ENCODE measurements around the gene LPP. TPM values are rescaled to one million over a fixed set of nuclear protein-coding genes. Genes with fewer than 3 reads are reported as not detected.

The LPP gene
- total and polyA plus RNA-seq, 2 of the 4 experiments (the other 2 are of a cell fraction), result 16.0 to 130 TPM

DNA sequence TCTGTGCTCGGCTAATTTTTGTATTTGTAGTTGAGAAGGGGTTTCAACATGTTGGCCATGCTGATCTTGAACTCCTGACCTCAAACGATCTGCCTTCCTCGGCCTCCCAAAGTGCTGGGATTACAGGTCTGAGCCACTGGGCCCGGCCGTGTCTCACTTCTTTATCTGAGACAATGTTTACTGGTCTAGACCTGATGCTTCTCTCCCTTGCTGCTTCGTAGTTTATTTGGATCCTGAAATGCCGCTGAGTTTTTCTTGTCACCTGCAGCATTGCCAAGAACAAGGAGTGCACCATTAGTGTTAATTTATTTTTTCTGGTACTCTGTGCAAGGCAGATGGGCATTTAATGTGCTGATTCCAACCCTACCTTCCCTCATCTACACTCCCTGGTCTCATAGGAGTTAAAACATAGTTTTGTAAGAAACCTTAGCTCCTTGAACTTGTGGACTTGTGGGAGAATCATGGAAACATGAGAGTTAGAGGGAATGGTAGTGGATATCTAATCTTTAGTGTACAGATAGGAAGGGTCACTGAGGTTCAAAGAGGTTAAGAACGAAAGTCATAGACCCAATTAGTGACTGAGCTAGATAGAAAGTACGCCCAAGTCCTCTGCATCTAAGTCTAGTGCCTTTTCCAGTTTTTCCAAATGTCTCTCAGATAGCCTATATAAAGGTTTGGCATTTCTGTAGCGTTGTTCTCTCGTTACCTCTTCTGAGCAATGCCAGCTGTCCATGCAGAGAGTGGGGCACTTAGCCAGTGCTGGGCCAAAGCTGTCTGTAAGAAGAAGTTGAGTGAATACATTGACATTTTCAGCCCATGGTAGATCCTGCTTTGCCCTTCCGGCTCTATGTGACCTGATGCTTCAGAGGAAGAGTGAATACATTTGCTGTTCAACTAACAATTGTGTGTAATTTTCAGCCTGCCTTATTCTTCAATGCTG, 244.1 kb downstream of the LPP start:
- 0 out of 2 replicates have a peak, but pooled peaks cover 2% of the 10 kb centered on the region for H3K4me1 ChIP-seq (ENCODE audit: control insufficient read depth, insufficient read depth, low read length)
- H4K8ac ChIP-seq (ENCODE audit: low read depth in 2 of 2, low read length in 2 of 2), result no peak overlapping the region
- no peak overlapping the region for H3K4me3 ChIP-seq (ENCODE audit: insufficient read depth, low read depth, low read length)
- H3K27me3 ChIP-seq (ENCODE audit: control insufficient read depth, insufficient read depth, low read length), result no peaks in the 10 kb centered on the region
- no peaks in the 10 kb centered on the region for H3K9me3 ChIP-seq (ENCODE audit: control insufficient read depth, insufficient read depth, low read length)
- H2BK20ac ChIP-seq (ENCODE audit: low read depth, low read length), result no peak overlapping the region
- no peak overlapping the region for H2BK15ac ChIP-seq (ENCODE audit: low read depth, low read length)
- dilution Hi-C loops (cut with HindIII; ENCODE audit: low sequenced_read_pairs, unreplicated experiment) (no loop called here), intact Hi-C loops (cut with micrococcal nuclease) (no loop called here), in situ Hi-C loops (cut with MboI; ENCODE audit: low sequenced_read_pairs) (no loop called here)
- H3K36me3 ChIP-seq (ENCODE audit: control insufficient read depth, insufficient read depth, low read length), result no peaks in the 10 kb centered on the region
- H2AK5ac ChIP-seq (ENCODE audit: low read depth, low read length), result no peak overlapping the region
- H4K5ac ChIP-seq (ENCODE audit: low read depth, low read length), result no peak overlapping the region
- TF ChIP-seq NFE2L2 (IDR thresholded peaks at IDR 0.05; ENCODE audit: low read depth, low read length) (no peak), SMC3 (IDR thresholded peaks at IDR 0.05; ENCODE audit: low read depth, low read length) (no peak), ELK1 (IDR thresholded peaks at IDR 0.05; ENCODE audit: borderline replicate concordance, low read depth, low read length) (no peak), MAZ (IDR thresholded peaks at IDR 0.05; ENCODE audit: borderline replicate concordance, low read depth, low read length) (no peak), CHD1 (IDR thresholded peaks at IDR 0.05; ENCODE audit: low read depth, low read length) (no peak), MXI1 (IDR thresholded peaks at IDR 0.05; ENCODE audit: borderline replicate concordance, low read depth, low read length) (no peak)
- no peak overlapping the region for H3K14ac ChIP-seq (replicated peaks; ENCODE audit: low read depth, low read length)
- H3K79me1 ChIP-seq (ENCODE audit: low read depth in 1 of 2, low read length in 2 of 2), result peaks cover 58 to 84% of the 10 kb centered on the region in 2 experiments
- no TSS peak for BruUV-seq (replicated peaks)
- no peak overlapping the region for H3K56ac ChIP-seq (ENCODE audit: extremely low read depth, insufficient read depth, low read length)
- peaks cover 37% of the 10 kb centered on the region for H4K20me1 ChIP-seq (ENCODE audit: insufficient read depth, low read length)
- DNase-seq, result no peak
- H3K4ac ChIP-seq (ENCODE audit: low read depth, low read length), result no peak overlapping the region
- no peak overlapping the region for H4K91ac ChIP-seq (ENCODE audit: insufficient read depth, low read depth, low read length)
- no peak overlapping the region for H3K18ac ChIP-seq (ENCODE audit: low read depth, low read length)
- no peak for ATAC-seq (ENCODE audit: low read depth)
- CTCF ChIA-PET, result no interaction called here
- no peak overlapping the region for H2AFZ ChIP-seq (replicated peaks; ENCODE audit: low read length, poor library complexity)
- H3K4me2 ChIP-seq (ENCODE audit: low read depth, low read length), result no peak overlapping the region
- POLR2A ChIA-PET (ENCODE audit: unreplicated experiment), result no interaction called here
- H3K9ac ChIP-seq (ENCODE audit: low read depth, low read length), result no peak overlapping the region
- no peak overlapping the region for H2AK9ac ChIP-seq (replicated peaks; ENCODE audit: low read depth, low read length, poor library complexity)
- 93% methylated on average over 5 of the region's 12 CpGs; no CpG with 5 or more reads in 1 of the 2 experiments for WGBS, 2 experiments (ENCODE audit: extremely low coverage in 2 of 2, insufficient read length in 1 of 2)
- peaks cover 3% of the 10 kb centered on the region; the same call in 1 of the 2 replicates for H3K9me1 ChIP-seq (ENCODE audit: insufficient read depth, low read length)
- H2BK120ac ChIP-seq (ENCODE audit: low read depth, low read length), result no peak overlapping the region
- H3K27ac ChIP-seq (ENCODE audit: insufficient read depth, low read length), result no peak overlapping the region
- no peak overlapping the region for H3K23ac ChIP-seq (ENCODE audit: low read depth, low read length)
- H2BK5ac ChIP-seq (ENCODE audit: low read depth, low read length, poor library complexity, severe bottlenecking), result no peak overlapping the region
